ENCODE measurements around the gene RDX.

GRCh38 chr11:110165039-110165925 lies 131.1 kb downstream of the RDX start:
- TF ChIP-seq, protein P1, sequence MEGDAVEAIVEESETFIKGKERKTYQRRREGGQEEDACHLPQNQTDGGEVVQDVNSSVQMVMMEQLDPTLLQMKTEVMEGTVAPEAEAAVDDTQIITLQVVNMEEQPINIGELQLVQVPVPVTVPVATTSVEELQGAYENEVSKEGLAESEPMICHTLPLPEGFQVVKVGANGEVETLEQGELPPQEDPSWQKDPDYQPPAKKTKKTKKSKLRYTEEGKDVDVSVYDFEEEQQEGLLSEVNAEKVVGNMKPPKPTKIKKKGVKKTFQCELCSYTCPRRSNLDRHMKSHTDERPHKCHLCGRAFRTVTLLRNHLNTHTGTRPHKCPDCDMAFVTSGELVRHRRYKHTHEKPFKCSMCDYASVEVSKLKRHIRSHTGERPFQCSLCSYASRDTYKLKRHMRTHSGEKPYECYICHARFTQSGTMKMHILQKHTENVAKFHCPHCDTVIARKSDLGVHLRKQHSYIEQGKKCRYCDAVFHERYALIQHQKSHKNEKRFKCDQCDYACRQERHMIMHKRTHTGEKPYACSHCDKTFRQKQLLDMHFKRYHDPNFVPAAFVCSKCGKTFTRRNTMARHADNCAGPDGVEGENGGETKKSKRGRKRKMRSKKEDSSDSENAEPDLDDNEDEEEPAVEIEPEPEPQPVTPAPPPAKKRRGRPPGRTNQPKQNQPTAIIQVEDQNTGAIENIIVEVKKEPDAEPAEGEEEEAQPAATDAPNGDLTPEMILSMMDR (conservative IDR thresholded peaks at IDR 0.05; ENCODE audit: low read depth in 2 of 2), result no peak
- TF ChIP-seq POLR2AphosphoS5 (IDR thresholded peaks at IDR 0.05; ENCODE audit: low read depth) (no peak), EZH2 (IDR thresholded peaks at IDR 0.05; ENCODE audit: low read depth, unreplicated experiment) (no peak), EZH2phosphoT487 (IDR thresholded peaks at IDR 0.05; ENCODE audit: unreplicated experiment) (no peak), JUNB (IDR thresholded peaks at IDR 0.05; ENCODE audit: unreplicated experiment) (no peak), REST (IDR thresholded peaks at IDR 0.05; ENCODE audit: unreplicated experiment) (no peak), ZNF331 (CRISPR knock-in tag; IDR thresholded peaks at IDR 0.05; ENCODE audit: low read depth) (no peak), CREB1 (CRISPR knock-in tag; IDR thresholded peaks at IDR 0.05; ENCODE audit: low read depth) (no peak), STAT1 (IDR thresholded peaks at IDR 0.05; ENCODE audit: unreplicated experiment) (no peak), NANOG (IDR thresholded peaks at IDR 0.05; ENCODE audit: borderline replicate concordance) (no peak)
- TF ChIP-seq, protein P2, sequence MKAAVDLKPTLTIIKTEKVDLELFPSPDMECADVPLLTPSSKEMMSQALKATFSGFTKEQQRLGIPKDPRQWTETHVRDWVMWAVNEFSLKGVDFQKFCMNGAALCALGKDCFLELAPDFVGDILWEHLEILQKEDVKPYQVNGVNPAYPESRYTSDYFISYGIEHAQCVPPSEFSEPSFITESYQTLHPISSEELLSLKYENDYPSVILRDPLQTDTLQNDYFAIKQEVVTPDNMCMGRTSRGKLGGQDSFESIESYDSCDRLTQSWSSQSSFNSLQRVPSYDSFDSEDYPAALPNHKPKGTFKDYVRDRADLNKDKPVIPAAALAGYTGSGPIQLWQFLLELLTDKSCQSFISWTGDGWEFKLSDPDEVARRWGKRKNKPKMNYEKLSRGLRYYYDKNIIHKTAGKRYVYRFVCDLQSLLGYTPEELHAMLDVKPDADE (IDR thresholded peaks at IDR 0.05), result no peak

Measured in GM23338 (cell line).